Prostate gland (tissue), 2 donors: Measurements from ENCODE around the gene ADAM15.

Source experiments
- POLR2A ChIP-seq: fragments of 450-650 bp; IDR thresholded peaks from one replicate; pipeline ENCODE4 v1.6.1; 2016; ENCODE audit warnings: antibody characterized with exemption, mild to moderate bottlenecking
- POLR2AphosphoS5 ChIP-seq: sonication (generic); formaldehyde crosslinking; IDR thresholded peaks from one replicate; pipeline ENCODE4 v1.6.1; 2017; ENCODE audit warnings: antibody characterized with exemption
- TF ChIP-seq, protein P1 (sequence below), 4 experiments: fragments of 200-600 bp in 2 of 4; fragments of 450-650 bp in 2 of 4; sonication (generic) in 2 of 4; IDR thresholded peaks; 1 replicate in 3 of 4; 2 replicates in 1 of 4; pipeline ENCODE4 v1.5.1; 2016 to 2019; ENCODE audit warnings: antibody characterized with exemption in 4 of 4, mild to moderate bottlenecking in 2 of 4, moderate library complexity in 2 of 4

- TF ChIP-seq, protein P1, sequence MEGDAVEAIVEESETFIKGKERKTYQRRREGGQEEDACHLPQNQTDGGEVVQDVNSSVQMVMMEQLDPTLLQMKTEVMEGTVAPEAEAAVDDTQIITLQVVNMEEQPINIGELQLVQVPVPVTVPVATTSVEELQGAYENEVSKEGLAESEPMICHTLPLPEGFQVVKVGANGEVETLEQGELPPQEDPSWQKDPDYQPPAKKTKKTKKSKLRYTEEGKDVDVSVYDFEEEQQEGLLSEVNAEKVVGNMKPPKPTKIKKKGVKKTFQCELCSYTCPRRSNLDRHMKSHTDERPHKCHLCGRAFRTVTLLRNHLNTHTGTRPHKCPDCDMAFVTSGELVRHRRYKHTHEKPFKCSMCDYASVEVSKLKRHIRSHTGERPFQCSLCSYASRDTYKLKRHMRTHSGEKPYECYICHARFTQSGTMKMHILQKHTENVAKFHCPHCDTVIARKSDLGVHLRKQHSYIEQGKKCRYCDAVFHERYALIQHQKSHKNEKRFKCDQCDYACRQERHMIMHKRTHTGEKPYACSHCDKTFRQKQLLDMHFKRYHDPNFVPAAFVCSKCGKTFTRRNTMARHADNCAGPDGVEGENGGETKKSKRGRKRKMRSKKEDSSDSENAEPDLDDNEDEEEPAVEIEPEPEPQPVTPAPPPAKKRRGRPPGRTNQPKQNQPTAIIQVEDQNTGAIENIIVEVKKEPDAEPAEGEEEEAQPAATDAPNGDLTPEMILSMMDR (IDR thresholded peaks at IDR 0.05), result no peak
- TF ChIP-seq POLR2A (no peak), POLR2AphosphoS5 (no peak)
Measured at GRCh38 chr1:155068599-155068998, 17.5 kb downstream of the ADAM15 start.
